Fibroblast of mammary gland (primary cell): ENCODE measurements around the gene NTF3.

Source experiments
- DNase-seq: peaks from one replicate; pipeline ENCODE4 v3.0.0-alpha.2; 2010; ENCODE audit warnings: low read depth
- H3K4me3 ChIP-seq: 2 replicates; pipeline ENCODE4 v1.5.1; 2011; ENCODE audit warnings: low read depth, mild to moderate bottlenecking, low read length, moderate library complexity; ENCODE audit not compliant: control insufficient read depth
- TF ChIP-seq, protein P1 (sequence below): conservative IDR thresholded peaks from 2 replicates; pipeline ENCODE4 v1.5.1; 2011; ENCODE audit warnings: low read depth, low read length, inconsistent platforms; ENCODE audit not compliant: control insufficient read depth, insufficient read depth

The NTF3 gene

DNA sequence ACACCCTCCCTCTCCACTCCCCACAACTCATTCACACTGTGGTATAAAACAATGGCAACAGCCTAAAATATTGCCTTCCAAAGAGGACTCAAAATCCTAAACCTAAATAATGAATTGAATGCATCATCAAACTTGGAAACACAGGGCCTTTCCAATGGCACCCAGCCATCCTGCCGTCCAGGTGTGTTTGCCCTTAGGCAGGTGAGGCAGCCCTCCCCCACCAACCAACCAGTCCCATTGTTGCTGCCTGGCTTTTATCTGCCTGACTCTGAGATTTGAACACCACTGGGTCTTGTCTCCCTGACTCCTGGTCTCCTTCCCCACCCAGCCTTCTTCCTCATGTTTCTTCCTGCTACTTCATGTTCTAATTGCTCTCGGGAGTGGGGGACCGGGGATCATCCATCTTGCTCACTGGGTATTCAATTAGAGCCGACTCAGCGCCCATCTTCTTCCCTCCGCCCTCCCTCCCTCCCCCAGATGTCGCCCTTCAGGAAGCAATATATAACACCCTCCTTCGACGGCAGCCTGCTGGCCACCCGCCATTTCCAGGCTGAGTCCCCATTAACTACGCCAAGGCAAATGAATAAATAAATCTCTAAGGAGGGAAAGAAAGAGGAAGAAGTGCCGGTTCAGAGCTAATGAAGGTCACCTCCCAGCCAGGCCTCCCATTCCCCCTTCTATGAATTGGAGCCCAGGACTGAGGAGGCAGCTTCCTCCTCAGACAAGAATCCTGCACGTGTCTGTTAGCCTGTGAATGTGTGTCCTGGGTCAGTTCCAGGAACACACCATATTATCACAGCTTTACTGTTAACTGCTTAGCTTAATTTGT is 36.3 kb upstream of the NTF3 start:
- no peak overlapping the region for H3K4me3 ChIP-seq
- DNase-seq, result no peak
- TF ChIP-seq, protein P1, sequence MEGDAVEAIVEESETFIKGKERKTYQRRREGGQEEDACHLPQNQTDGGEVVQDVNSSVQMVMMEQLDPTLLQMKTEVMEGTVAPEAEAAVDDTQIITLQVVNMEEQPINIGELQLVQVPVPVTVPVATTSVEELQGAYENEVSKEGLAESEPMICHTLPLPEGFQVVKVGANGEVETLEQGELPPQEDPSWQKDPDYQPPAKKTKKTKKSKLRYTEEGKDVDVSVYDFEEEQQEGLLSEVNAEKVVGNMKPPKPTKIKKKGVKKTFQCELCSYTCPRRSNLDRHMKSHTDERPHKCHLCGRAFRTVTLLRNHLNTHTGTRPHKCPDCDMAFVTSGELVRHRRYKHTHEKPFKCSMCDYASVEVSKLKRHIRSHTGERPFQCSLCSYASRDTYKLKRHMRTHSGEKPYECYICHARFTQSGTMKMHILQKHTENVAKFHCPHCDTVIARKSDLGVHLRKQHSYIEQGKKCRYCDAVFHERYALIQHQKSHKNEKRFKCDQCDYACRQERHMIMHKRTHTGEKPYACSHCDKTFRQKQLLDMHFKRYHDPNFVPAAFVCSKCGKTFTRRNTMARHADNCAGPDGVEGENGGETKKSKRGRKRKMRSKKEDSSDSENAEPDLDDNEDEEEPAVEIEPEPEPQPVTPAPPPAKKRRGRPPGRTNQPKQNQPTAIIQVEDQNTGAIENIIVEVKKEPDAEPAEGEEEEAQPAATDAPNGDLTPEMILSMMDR, result no peak

DNA sequence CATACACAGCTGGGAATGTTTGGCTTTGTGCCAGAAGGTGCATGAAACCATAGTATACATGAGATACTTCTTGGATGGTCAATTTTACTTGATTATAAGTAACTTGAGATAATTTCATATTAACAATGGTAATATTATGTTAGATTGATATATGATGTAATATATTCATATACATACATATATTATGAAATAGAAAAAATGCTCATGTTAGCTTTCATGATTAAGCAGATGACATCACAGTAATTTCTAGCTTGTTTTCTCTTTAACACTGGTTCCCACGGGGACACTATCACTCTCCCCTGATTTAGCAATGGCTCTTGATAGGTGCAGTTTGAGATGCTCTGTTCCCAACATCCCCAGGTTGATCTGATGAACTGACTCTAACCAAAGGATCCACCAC is 35.4 kb upstream of the NTF3 start:
- no peak overlapping the region for H3K4me3 ChIP-seq
- TF ChIP-seq, protein P1, result no peak
- DNase-seq, result no peak

DNA sequence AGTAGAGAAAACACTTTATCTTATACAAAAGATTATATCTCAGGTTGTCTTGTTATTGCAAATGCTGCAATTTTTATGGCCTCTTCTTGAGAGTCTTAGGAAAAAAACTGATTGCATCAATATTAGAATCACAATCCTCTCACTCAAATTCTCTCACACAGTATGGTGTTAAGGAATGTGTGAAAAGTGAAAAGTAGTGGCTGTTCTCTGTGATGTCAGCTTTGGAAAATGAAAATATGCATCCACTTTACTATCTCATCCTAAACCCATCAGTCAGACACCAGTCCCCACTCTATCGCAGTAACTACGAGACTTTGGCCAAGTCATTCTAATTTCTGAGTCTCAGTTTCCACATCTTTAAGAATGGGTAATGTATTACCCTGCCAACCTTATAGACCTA is 32.6 kb upstream of the NTF3 start:
- H3K4me3 ChIP-seq, result no peak overlapping the region
- DNase-seq, result no peak
- TF ChIP-seq, protein P1, result no peak

DNA sequence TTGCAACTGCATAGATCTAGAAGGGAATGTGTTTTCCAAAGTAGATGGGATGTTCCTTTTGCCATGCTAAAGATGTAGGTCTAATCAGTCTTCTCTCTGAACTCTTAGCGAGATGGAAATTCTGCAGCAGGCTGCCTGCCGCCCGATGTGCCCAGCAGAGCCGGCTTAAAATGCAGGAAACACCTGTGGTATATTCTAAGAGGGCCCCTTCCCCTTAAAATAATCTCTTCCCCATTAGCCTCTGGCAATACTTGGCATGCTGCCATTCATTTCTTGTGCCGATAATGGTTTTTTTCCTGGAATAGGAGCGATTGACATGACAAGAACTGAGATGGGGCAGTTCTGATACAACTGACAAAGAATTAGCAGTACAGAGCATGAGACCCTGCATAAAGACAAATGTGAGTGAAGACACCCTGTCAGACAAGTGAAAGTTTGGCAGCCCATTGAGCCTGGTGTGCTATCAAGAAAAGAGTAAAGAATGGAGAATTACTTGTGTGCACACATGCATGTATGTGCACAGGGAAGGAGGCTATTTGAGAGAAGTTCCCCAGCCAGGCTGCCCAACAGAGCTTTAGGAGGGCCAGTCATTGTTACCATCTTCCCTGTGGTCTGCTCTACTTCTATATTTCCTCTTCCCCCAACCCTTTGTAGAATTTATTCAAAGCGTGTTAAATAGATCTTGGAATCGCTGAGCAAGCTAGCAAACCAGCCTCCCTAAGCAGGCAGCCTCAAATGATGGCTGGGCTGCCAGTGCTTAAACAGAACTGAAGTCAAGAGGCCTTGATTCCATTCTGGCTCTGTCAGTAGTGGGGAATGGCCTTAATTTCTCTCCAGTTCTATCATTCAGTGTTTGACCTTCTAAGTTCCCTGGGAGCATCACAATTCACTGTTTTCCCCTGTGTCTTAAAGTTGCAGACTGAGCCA is 29.6 kb upstream of the NTF3 start:
- no peak for DNase-seq
- H3K4me3 ChIP-seq, result no peak overlapping the region

DNA sequence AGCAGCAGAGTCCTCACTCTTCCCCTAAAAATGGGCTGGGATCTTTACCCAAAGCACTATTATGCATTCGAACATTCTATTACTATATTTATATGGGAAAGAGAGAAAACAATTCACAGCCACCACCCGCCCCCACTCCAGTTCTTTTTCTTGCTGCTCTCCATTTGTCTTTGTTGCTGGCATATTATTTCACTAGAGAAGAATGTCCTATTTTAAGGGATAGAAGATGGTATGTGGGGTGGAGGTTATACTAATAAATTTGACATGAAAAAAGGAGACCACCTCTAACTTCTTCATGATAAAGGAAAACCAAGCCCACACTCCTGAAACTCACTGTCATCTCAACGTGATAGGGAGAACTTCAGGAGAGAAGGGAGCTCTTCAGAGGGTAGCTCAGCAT is 28.5 kb upstream of the NTF3 start:
- DNase-seq, result no peak
- TF ChIP-seq, protein P1, result no peak
- H3K4me3 ChIP-seq, result no peak overlapping the region

More for the DNA sequence above, 29.6 kb upstream of the NTF3 start:
- TF ChIP-seq, protein P1, result no peak

DNA sequence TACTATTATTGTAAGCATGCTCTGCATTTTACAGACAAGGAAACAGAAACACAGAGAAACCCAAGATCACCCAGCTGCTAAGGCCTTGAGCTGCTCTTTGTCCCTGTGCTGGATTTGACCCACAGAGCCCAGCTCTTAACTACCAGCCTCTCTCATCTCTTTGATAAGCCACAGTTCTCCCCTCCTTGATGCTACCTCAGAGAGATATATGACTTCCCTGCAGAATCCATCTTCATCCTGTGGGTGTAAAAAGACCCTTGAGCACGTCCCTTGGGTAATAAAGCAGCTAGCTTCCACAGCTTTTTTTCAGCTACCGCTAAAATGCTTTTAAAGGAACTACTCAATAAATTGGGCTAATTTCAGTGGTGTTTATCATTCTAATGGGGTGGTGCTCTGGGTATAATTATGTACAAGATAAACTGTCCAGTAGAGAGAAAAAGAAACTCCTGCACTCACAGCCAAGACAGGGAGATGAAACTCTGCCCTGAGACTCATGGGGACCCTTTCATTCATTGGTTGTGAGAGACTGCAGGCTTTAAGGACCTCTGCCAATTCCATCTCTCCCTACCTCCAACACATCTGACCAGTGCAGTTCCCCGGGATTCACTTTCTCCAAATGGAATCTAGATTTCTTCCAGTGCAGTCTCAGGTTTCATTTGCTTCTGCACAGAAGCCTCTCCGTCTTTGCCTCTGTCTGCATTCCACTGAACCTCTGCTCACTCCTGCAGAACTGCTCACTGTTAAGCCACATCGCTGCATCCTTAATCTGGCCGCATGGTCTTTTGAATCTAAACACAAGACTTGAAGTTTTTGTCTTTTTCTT is 24.7 kb upstream of the NTF3 start:
- DNase-seq, result no peak
- no peak overlapping the region for H3K4me3 ChIP-seq
- TF ChIP-seq, protein P1, result no peak
